Measurements from ENCODE around the gene OLFML2A. TPM values are rescaled to one million over a fixed set of nuclear protein-coding genes. Genes with fewer than 3 reads are reported as not detected.
A peak's percentile ranks its signal among the peaks of the same experiment; 100 is the strongest.
"Not testable (repeated sequence)": the region's sequence is repeated elsewhere in the genome, so short reads cannot be mapped to it uniquely, and the experiment has no call there.

The OLFML2A gene
- total and polyA plus RNA-seq, 4 donors: 0.13 to 15.9 (median 3.7) TPM

- H3K4me3 ChIP-seq (ENCODE audit: low read length in 2 of 2); H3K27ac ChIP-seq (ENCODE audit: low read depth in 1 of 2, low read length in 2 of 2); H3K27me3 ChIP-seq (ENCODE audit: control insufficient read depth in 1 of 2, insufficient read depth in 2 of 2, low read length in 1 of 2); ATAC-seq (ENCODE audit: low FRiP score); DNase-seq; H3K4me1 ChIP-seq (ENCODE audit: control insufficient read depth in 1 of 2, insufficient read depth in 2 of 2, low read length in 2 of 2); H3K9me3 ChIP-seq (ENCODE audit: control insufficient read depth, low read length); H3K36me3 ChIP-seq (ENCODE audit: control insufficient read depth in 1 of 2, insufficient read depth in 2 of 2, low read length in 1 of 2); intact Hi-C loops (cut with DNase I): not testable (repeated sequence)
- 90 to 92% methylated on average over 9 of the region's 9 CpGs for WGBS, 2 donors
Measured at GRCh38 chr9:124846467-124846866, 69.5 kb downstream of the OLFML2A start.

- DNase-seq: no peak
- no peak overlapping the region for H3K27ac ChIP-seq (ENCODE audit: low read depth in 1 of 2, low read length in 2 of 2)
- WGBS, 2 donors: 93 to 95% methylated on average over 6 of the region's 6 CpGs
- no peak for ATAC-seq (ENCODE audit: low FRiP score)
- H3K4me3 ChIP-seq (ENCODE audit: low read length in 2 of 2): no peak overlapping the region
- intact Hi-C loops (cut with DNase I): no loop called here
- H3K9me3 ChIP-seq (ENCODE audit: control insufficient read depth, low read length): no peaks in the 10 kb centered on the region
- no peaks in the 10 kb centered on the region for H3K4me1 ChIP-seq (ENCODE audit: control insufficient read depth in 1 of 2, insufficient read depth in 2 of 2, low read length in 2 of 2)
- no peaks in the 10 kb centered on the region for H3K27me3 ChIP-seq (ENCODE audit: control insufficient read depth in 1 of 2, insufficient read depth in 2 of 2, low read length in 1 of 2)
- no peaks in the 10 kb centered on the region for H3K36me3 ChIP-seq (ENCODE audit: control insufficient read depth in 1 of 2, insufficient read depth in 2 of 2, low read length in 1 of 2)
Measured at GRCh38 chr9:124846969-124847368, 70.0 kb downstream of the OLFML2A start.

- Histone ChIP-seq H3K9me3 (ENCODE audit: control insufficient read depth, low read length) (no peaks in the 10 kb centered on the region), H3K27ac (ENCODE audit: low read depth in 1 of 2, low read length in 2 of 2) (no peak overlapping the region), H3K27me3 (ENCODE audit: control insufficient read depth in 1 of 2, insufficient read depth in 2 of 2, low read length in 1 of 2) (no peaks in the 10 kb centered on the region), H3K4me3 (ENCODE audit: low read length in 2 of 2) (no peak overlapping the region), H3K36me3 (ENCODE audit: control insufficient read depth in 1 of 2, insufficient read depth in 2 of 2, low read length in 1 of 2) (no peaks in the 10 kb centered on the region), H3K4me1 (ENCODE audit: control insufficient read depth in 1 of 2, insufficient read depth in 2 of 2, low read length in 2 of 2) (no peaks in the 10 kb centered on the region)
- no peak for DNase-seq
- intact Hi-C loops (cut with DNase I): no loop called here
- 62 to 67% methylated on average over 10 of the region's 10 CpGs for WGBS, 2 donors
- ATAC-seq (ENCODE audit: low FRiP score): no peak
Measured at GRCh38 chr9:124849801-124850200, 72.9 kb downstream of the OLFML2A start.

- Histone ChIP-seq H3K9me3 (ENCODE audit: control insufficient read depth, low read length) (no peaks in the 10 kb centered on the region), H3K27me3 (ENCODE audit: control insufficient read depth in 1 of 2, insufficient read depth in 2 of 2, low read length in 1 of 2) (no peaks in the 10 kb centered on the region), H3K4me1 (ENCODE audit: control insufficient read depth in 1 of 2, insufficient read depth in 2 of 2, low read length in 2 of 2) (no peaks in the 10 kb centered on the region), H3K27ac (ENCODE audit: low read depth in 1 of 2, low read length in 2 of 2) (no peak overlapping the region), H3K4me3 (ENCODE audit: low read length in 2 of 2) (no peak overlapping the region), H3K36me3 (ENCODE audit: control insufficient read depth in 1 of 2, insufficient read depth in 2 of 2, low read length in 1 of 2) (no peaks in the 10 kb centered on the region)
- intact Hi-C loops (cut with DNase I): no loop called here
- no peak for ATAC-seq (ENCODE audit: low FRiP score)
- DNase-seq: no peak
- 27 to 33% methylated on average over 13 of the region's 13 CpGs for WGBS, 2 donors
Measured at GRCh38 chr9:124852121-124852828, 75.3 kb downstream of the OLFML2A start.

GRCh38 chr9:124852829-124853531 lies 76.0 kb downstream of the OLFML2A start, which contains the start of gene WDR38:
WDR38 (plus strand) TSS chr9:124853460; CDS start chr9:124853532, 72 bp downstream.
- 1% methylated on average over 38 to 51 of the region's 51 CpGs for WGBS, 2 donors
- ATAC-seq (ENCODE audit: low FRiP score): peak; percentile 92
- Histone ChIP-seq H3K4me1 (ENCODE audit: control insufficient read depth in 1 of 2, insufficient read depth in 2 of 2, low read length in 2 of 2) (no peaks in the 10 kb centered on the region), H3K27me3 (ENCODE audit: control insufficient read depth in 1 of 2, insufficient read depth in 2 of 2, low read length in 1 of 2) (no peaks in the 10 kb centered on the region), H3K4me3 (ENCODE audit: low read length in 2 of 2) (peak within 1 kb of the TSS in 1 of 2 donors; percentile 28), H3K27ac (ENCODE audit: low read depth in 1 of 2, low read length in 2 of 2) (no peak within 1 kb of the TSS), H3K36me3 (ENCODE audit: control insufficient read depth in 1 of 2, insufficient read depth in 2 of 2, low read length in 1 of 2) (peaks cover 0 to 3% of the 10 kb centered on the region in 2 donors), H3K9me3 (ENCODE audit: control insufficient read depth, low read length) (no peaks in the 10 kb centered on the region)
- intact Hi-C loops (cut with DNase I): loop anchor here (1.0 kb wide), 1 partner anchor 81 kb away; no protein-coding TSS in a partner anchor
- DNase-seq: peak; percentile 86 to 91

- H3K27me3 ChIP-seq (ENCODE audit: control insufficient read depth in 1 of 2, insufficient read depth in 2 of 2, low read length in 1 of 2): no peaks in the 10 kb centered on the region
- DNase-seq (peak in 1 of 2 donors; percentile 35), ATAC-seq (ENCODE audit: low FRiP score) (peak; percentile 6)
- no peaks in the 10 kb centered on the region for H3K9me3 ChIP-seq (ENCODE audit: control insufficient read depth, low read length)
- H3K4me1 ChIP-seq (ENCODE audit: control insufficient read depth in 1 of 2, insufficient read depth in 2 of 2, low read length in 2 of 2): no peaks in the 10 kb centered on the region
- no peak overlapping the region for H3K27ac ChIP-seq (ENCODE audit: low read depth in 1 of 2, low read length in 2 of 2)
- WGBS, 2 donors: 55 to 60% methylated on average over 11 of the region's 11 CpGs
- peaks cover 0 to 5% of the 10 kb centered on the region in 2 donors for H3K36me3 ChIP-seq (ENCODE audit: control insufficient read depth in 1 of 2, insufficient read depth in 2 of 2, low read length in 1 of 2)
- intact Hi-C loops (cut with DNase I): loop anchor here (1.0 kb wide), 1 partner anchor 81 kb away; no protein-coding TSS in a partner anchor
- H3K4me3 ChIP-seq (ENCODE audit: low read length in 2 of 2): peak overlapping the region in 1 of 2 donors; percentile 28
Measured at GRCh38 chr9:124853605-124854143, 76.7 kb downstream of the OLFML2A start.

- H3K4me1 ChIP-seq (ENCODE audit: control insufficient read depth in 1 of 2, insufficient read depth in 2 of 2, low read length in 2 of 2): no peaks in the 10 kb centered on the region
Measured at GRCh38 chr9:124854161-124854560, 77.2 kb downstream of the OLFML2A start.

GRCh38 chr9:124854822-124855221 lies 77.9 kb downstream of the OLFML2A start:
- WGBS, 2 donors: 53 to 59% methylated on average over 7 of the region's 7 CpGs
- DNase-seq (no peak), ATAC-seq (ENCODE audit: low FRiP score) (no peak)
- H3K27me3 ChIP-seq (ENCODE audit: control insufficient read depth in 1 of 2, insufficient read depth in 2 of 2, low read length in 1 of 2): no peaks in the 10 kb centered on the region
- intact Hi-C loops (cut with DNase I): no loop called here
- H3K4me3 ChIP-seq (ENCODE audit: low read length in 2 of 2): no peak overlapping the region
- no peak overlapping the region for H3K27ac ChIP-seq (ENCODE audit: low read depth in 1 of 2, low read length in 2 of 2)
- H3K9me3 ChIP-seq (ENCODE audit: control insufficient read depth, low read length): no peaks in the 10 kb centered on the region
- H3K36me3 ChIP-seq (ENCODE audit: control insufficient read depth in 1 of 2, insufficient read depth in 2 of 2, low read length in 1 of 2): peaks cover 0 to 5% of the 10 kb centered on the region in 2 donors
- no peaks in the 10 kb centered on the region for H3K4me1 ChIP-seq (ENCODE audit: control insufficient read depth in 1 of 2, insufficient read depth in 2 of 2, low read length in 2 of 2)

More at GRCh38 chr9:124854161-124854560, 77.2 kb downstream of the OLFML2A start:
- intact Hi-C loops (cut with DNase I): no loop called here
- Histone ChIP-seq H3K27me3 (ENCODE audit: control insufficient read depth in 1 of 2, insufficient read depth in 2 of 2, low read length in 1 of 2) (no peaks in the 10 kb centered on the region), H3K9me3 (ENCODE audit: control insufficient read depth, low read length) (no peaks in the 10 kb centered on the region), H3K27ac (ENCODE audit: low read depth in 1 of 2, low read length in 2 of 2) (no peak overlapping the region), H3K4me3 (ENCODE audit: low read length in 2 of 2) (no peak overlapping the region), H3K36me3 (ENCODE audit: control insufficient read depth in 1 of 2, insufficient read depth in 2 of 2, low read length in 1 of 2) (peaks cover 0 to 5% of the 10 kb centered on the region in 2 donors)
- 85 to 88% methylated on average over 8 of the region's 8 CpGs for WGBS, 2 donors
- DNase-seq (peak in 1 of 2 donors; percentile 45), ATAC-seq (ENCODE audit: low FRiP score) (no peak)
